ENCODE measurements around the gene PSMF1. TPM values are rescaled to one million over a fixed set of nuclear protein-coding genes. Genes with fewer than 3 reads are reported as not detected.

Gene PSMF1
- total and polyA plus RNA-seq, 9 of the 15 experiments (the other 6 are each of a cell fraction or from before 2014, with no cell fraction given), result 8.5 to 192 (median 33.2) TPM

DNA sequence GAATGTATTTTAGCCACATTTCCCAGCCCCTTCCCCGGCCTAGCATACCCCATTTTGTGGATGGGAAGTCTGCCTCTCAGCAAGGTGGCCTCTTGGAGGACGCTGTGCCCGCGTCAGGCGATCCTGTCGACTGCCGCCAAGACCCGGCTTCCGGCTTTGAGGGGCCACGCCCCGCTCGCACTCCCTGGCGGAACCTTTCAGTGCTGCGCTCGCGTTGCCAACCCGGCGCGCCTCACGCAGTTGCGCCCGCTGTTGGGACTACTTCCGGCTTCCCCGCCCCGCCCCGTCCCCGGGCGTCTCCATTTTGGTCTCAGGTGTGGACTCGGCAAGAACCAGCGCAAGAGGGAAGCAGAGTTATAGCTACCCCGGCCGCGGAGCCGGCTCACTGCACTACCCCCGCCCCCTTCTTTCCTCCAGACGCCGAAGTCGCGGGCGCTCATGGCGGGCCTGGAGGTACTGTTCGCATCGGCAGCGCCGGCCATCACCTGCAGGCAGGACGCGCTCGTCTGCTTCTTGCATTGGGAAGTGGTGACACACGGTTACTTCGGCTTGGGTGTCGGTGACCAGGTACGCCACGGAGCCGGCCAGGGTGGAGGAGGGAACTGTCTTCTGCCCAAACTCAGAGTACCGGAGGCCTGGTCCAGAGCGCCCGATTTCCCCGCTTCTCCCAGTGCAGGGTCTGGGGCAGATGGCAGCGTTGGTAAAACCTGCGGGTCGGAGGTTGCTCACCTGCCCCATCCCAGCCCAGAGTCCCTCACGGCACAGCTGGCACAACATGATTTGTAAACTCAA, at the start of gene PSMF1 (continued):
- no peak for TF ChIP-seq ILK (tag; IDR thresholded peaks at IDR 0.05; ENCODE audit: borderline replicate concordance, low read depth)
- TF ChIP-seq, protein P1, sequence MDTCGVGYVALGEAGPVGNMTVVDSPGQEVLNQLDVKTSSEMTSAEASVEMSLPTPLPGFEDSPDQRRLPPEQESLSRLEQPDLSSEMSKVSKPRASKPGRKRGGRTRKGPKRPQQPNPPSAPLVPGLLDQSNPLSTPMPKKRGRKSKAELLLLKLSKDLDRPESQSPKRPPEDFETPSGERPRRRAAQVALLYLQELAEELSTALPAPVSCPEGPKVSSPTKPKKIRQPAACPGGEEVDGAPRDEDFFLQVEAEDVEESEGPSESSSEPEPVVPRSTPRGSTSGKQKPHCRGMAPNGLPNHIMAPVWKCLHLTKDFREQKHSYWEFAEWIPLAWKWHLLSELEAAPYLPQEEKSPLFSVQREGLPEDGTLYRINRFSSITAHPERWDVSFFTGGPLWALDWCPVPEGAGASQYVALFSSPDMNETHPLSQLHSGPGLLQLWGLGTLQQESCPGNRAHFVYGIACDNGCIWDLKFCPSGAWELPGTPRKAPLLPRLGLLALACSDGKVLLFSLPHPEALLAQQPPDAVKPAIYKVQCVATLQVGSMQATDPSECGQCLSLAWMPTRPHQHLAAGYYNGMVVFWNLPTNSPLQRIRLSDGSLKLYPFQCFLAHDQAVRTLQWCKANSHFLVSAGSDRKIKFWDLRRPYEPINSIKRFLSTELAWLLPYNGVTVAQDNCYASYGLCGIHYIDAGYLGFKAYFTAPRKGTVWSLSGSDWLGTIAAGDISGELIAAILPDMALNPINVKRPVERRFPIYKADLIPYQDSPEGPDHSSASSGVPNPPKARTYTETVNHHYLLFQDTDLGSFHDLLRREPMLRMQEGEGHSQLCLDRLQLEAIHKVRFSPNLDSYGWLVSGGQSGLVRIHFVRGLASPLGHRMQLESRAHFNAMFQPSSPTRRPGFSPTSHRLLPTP (IDR thresholded peaks at IDR 0.05; ENCODE audit: borderline replicate concordance, extremely low read depth, insufficient read length), result no peak
- no peak for TF ChIP-seq FOXA1 (IDR thresholded peaks at IDR 0.05; ENCODE audit: borderline replicate concordance)
- TF ChIP-seq FOSL1 (tag; conservative IDR thresholded peaks at IDR 0.05), result peak; percentile 45
- no peak for TF ChIP-seq ZNF436 (CRISPR knock-in tag; IDR thresholded peaks at IDR 0.05)
- peak; percentile 84; the same call in 1 of the 2 replicates for TF ChIP-seq TOE1 (IDR thresholded peaks at IDR 0.05; ENCODE audit: borderline replicate concordance)
- TF ChIP-seq TOE1 (CRISPR knock-in tag; IDR thresholded peaks at IDR 0.05; ENCODE audit: borderline replicate concordance, low read depth), result 0 out of 2 replicates have a peak, but pooled peaks have one; percentile 53
- TF ChIP-seq BDP1 (IDR thresholded peaks at IDR 0.05; ENCODE audit: insufficient read depth, insufficient read length), result no peak
- TF ChIP-seq, protein P2, sequence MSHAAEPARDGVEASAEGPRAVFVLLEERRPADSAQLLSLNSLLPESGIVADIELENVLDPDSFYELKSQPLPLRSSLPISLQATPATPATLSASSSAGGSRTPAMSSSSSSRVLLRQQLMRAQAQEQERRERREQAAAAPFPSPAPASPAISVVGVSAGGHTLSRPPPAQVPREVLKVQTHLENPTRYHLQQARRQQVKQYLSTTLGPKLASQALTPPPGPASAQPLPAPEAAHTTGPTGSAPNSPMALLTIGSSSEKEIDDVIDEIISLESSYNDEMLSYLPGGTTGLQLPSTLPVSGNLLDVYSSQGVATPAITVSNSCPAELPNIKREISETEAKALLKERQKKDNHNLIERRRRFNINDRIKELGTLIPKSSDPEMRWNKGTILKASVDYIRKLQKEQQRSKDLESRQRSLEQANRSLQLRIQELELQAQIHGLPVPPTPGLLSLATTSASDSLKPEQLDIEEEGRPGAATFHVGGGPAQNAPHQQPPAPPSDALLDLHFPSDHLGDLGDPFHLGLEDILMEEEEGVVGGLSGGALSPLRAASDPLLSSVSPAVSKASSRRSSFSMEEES (CRISPR knock-in tag; IDR thresholded peaks at IDR 0.05), result no peak
- no peak for TF ChIP-seq CC2D1A (IDR thresholded peaks at IDR 0.05)
- TF ChIP-seq SRSF3 (IDR thresholded peaks at IDR 0.05; ENCODE audit: insufficient read depth, low read length), result no peak
- no peak for TF ChIP-seq EWSR1 (IDR thresholded peaks at IDR 0.05; ENCODE audit: borderline replicate concordance, low read depth, partially characterized antibody)
- TF ChIP-seq NR2C1 (IDR thresholded peaks at IDR 0.05), result peak; percentile 90
- peak; percentile 97 for TF ChIP-seq NR2C1 (tag; IDR thresholded peaks at IDR 0.05)
- TF ChIP-seq, protein P3, sequence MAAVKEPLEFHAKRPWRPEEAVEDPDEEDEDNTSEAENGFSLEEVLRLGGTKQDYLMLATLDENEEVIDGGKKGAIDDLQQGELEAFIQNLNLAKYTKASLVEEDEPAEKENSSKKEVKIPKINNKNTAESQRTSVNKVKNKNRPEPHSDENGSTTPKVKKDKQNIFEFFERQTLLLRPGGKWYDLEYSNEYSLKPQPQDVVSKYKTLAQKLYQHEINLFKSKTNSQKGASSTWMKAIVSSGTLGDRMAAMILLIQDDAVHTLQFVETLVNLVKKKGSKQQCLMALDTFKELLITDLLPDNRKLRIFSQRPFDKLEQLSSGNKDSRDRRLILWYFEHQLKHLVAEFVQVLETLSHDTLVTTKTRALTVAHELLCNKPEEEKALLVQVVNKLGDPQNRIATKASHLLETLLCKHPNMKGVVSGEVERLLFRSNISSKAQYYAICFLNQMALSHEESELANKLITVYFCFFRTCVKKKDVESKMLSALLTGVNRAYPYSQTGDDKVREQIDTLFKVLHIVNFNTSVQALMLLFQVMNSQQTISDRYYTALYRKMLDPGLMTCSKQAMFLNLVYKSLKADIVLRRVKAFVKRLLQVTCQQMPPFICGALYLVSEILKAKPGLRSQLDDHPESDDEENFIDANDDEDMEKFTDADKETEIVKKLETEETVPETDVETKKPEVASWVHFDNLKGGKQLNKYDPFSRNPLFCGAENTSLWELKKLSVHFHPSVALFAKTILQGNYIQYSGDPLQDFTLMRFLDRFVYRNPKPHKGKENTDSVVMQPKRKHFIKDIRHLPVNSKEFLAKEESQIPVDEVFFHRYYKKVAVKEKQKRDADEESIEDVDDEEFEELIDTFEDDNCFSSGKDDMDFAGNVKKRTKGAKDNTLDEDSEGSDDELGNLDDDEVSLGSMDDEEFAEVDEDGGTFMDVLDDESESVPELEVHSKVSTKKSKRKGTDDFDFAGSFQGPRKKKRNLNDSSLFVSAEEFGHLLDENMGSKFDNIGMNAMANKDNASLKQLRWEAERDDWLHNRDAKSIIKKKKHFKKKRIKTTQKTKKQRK (IDR thresholded peaks at IDR 0.05; ENCODE audit: borderline replicate concordance, low read depth, low read length), result no peak
- no peak for TF ChIP-seq MTA1 (IDR thresholded peaks at IDR 0.05; ENCODE audit: borderline replicate concordance)
- TF ChIP-seq, protein P4, sequence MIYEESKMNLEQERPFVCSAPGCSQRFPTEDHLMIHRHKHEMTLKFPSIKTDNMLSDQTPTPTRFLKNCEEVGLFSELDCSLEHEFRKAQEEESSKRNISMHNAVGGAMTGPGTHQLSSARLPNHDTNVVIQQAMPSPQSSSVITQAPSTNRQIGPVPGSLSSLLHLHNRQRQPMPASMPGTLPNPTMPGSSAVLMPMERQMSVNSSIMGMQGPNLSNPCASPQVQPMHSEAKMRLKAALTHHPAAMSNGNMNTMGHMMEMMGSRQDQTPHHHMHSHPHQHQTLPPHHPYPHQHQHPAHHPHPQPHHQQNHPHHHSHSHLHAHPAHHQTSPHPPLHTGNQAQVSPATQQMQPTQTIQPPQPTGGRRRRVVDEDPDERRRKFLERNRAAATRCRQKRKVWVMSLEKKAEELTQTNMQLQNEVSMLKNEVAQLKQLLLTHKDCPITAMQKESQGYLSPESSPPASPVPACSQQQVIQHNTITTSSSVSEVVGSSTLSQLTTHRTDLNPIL (CRISPR knock-in tag; IDR thresholded peaks at IDR 0.05), result no peak
